ENCODE measurements around the gene TEX52.
A peak's percentile ranks its signal among the peaks of the same experiment; 100 is the strongest.

Gene TEX52

GRCh38 chr12:2860170-2860569 lies 3.3 kb upstream of the TEX52 start:
- in situ Hi-C loops (cut with HindIII; ENCODE audit: low pct_ligation_motif_present, low sequenced_read_pairs), result no loop called here
- no peak for DNase-seq
- TF ChIP-seq, protein P1, sequence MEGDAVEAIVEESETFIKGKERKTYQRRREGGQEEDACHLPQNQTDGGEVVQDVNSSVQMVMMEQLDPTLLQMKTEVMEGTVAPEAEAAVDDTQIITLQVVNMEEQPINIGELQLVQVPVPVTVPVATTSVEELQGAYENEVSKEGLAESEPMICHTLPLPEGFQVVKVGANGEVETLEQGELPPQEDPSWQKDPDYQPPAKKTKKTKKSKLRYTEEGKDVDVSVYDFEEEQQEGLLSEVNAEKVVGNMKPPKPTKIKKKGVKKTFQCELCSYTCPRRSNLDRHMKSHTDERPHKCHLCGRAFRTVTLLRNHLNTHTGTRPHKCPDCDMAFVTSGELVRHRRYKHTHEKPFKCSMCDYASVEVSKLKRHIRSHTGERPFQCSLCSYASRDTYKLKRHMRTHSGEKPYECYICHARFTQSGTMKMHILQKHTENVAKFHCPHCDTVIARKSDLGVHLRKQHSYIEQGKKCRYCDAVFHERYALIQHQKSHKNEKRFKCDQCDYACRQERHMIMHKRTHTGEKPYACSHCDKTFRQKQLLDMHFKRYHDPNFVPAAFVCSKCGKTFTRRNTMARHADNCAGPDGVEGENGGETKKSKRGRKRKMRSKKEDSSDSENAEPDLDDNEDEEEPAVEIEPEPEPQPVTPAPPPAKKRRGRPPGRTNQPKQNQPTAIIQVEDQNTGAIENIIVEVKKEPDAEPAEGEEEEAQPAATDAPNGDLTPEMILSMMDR (IDR thresholded peaks at IDR 0.05; ENCODE audit: low read depth, low read length, missing control alignments), result no peak
- Histone ChIP-seq H3K27ac (no peak overlapping the region), H3K36me3 (replicated peaks) (no peaks in the 10 kb centered on the region), H3K4me3 (ENCODE audit: low read depth, low read length) (no peak overlapping the region), H3K27me3 (replicated peaks) (no peaks in the 10 kb centered on the region)

DNA sequence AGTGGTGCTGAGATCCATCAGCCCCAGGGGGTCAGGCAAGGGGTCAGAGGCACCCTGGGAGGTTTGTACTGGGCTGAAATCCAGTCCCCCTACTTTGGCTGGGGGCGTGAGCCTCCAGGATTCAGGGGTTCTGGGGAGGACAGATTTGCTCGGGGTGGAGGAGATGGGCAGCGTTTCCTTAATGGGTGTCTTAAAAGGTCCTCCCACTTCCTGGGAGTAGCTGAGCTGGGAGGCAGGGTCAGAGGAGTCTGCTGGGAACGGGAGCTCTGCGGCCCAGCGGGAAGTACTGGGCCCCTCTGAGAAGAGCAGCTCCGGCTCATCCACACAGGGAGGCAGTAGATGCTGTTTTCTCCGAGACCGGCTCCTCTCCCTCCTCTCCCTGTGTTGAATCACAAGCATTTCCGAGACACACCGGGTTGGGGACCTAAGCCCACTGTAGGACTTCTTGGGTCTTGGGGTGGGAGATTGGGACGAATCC lies 2.1 kb upstream of the TEX52 start:
- peak; percentile 14 for DNase-seq
- in situ Hi-C loops (cut with HindIII; ENCODE audit: low pct_ligation_motif_present, low sequenced_read_pairs), result no loop called here
- Histone ChIP-seq H3K27ac (no peak overlapping the region), H3K4me3 (ENCODE audit: low read depth, low read length) (no peak overlapping the region), H3K36me3 (replicated peaks) (no peaks in the 10 kb centered on the region), H3K27me3 (replicated peaks) (no peaks in the 10 kb centered on the region)
- TF ChIP-seq, protein P1 (IDR thresholded peaks at IDR 0.05; ENCODE audit: low read depth, low read length, missing control alignments), result peak; percentile 5

- Histone ChIP-seq H3K27me3 (replicated peaks) (no peaks in the 10 kb centered on the region), H3K36me3 (replicated peaks) (no peaks in the 10 kb centered on the region), H3K27ac (no peak overlapping the region), H3K4me3 (ENCODE audit: low read depth, low read length) (no peak overlapping the region)
- no peak for DNase-seq
- in situ Hi-C loops (cut with HindIII; ENCODE audit: low pct_ligation_motif_present, low sequenced_read_pairs), result no loop called here
- TF ChIP-seq, protein P1 (IDR thresholded peaks at IDR 0.05; ENCODE audit: low read depth, low read length, missing control alignments), result no peak
Measured at GRCh38 chr12:2858334-2858733, 1.5 kb upstream of the TEX52 start.

DNA sequence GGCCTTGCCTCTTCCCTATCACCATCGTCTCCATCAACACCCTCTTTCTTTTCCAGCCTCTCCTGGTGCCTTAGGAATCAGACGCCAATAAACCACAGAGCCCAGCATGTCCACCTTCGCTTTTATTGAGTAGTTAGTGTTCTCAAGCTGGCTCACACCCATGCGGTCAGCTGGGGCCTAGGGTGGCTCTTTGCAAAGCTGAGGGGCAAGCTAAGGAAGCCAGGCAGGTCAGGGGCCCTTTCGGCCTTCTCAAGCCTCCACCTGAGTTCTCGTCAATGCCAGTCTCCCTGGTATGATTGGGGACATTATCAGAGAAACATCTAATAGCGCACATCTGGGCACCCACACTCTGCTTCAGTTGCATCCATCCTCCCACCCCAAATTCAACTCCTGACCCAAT lies 737 bp upstream of the TEX52 start:
- no peak for DNase-seq
- H3K27ac ChIP-seq, result no peak overlapping the region
- in situ Hi-C loops (cut with HindIII; ENCODE audit: low pct_ligation_motif_present, low sequenced_read_pairs), result no loop called here
- no peaks in the 10 kb centered on the region for H3K36me3 ChIP-seq (replicated peaks)
- H3K4me3 ChIP-seq (ENCODE audit: low read depth, low read length), result no peak overlapping the region
- no peaks in the 10 kb centered on the region for H3K27me3 ChIP-seq (replicated peaks)
- TF ChIP-seq, protein P1 (IDR thresholded peaks at IDR 0.05; ENCODE audit: low read depth, low read length, missing control alignments), result no peak

DNA sequence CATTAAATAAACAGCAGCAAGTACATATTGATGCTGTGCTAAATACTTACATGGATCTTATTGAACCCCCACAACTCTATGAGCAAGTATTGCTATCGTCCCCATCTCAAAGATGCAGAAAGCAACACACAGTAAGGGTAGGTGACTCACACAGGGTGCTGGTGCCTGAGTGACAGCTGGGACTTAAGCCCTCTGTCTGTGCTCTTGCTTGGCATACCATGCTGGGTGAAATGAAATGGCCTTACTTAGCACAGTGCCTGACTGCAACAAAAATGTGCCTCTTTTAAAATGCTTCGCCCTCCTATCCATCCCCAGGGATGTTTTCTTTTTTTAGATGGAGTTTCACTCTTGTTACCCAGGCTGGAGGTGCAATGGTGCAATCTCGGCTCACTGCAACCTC lies 788 bp downstream of the TEX52 start:
- TF ChIP-seq, protein P1 (IDR thresholded peaks at IDR 0.05; ENCODE audit: low read depth, low read length, missing control alignments), result no peak
- Histone ChIP-seq H3K27ac (no peak overlapping the region), H3K36me3 (replicated peaks) (no peaks in the 10 kb centered on the region), H3K4me3 (ENCODE audit: low read depth, low read length) (no peak overlapping the region), H3K27me3 (replicated peaks) (no peaks in the 10 kb centered on the region)
- in situ Hi-C loops (cut with HindIII; ENCODE audit: low pct_ligation_motif_present, low sequenced_read_pairs), result no loop called here
- DNase-seq, result no peak

- Histone ChIP-seq H3K27me3 (replicated peaks) (no peaks in the 10 kb centered on the region), H3K4me3 (ENCODE audit: low read depth, low read length) (no peak overlapping the region), H3K36me3 (replicated peaks) (no peaks in the 10 kb centered on the region), H3K27ac (no peak overlapping the region)
- no peak for DNase-seq
- in situ Hi-C loops (cut with HindIII; ENCODE audit: low pct_ligation_motif_present, low sequenced_read_pairs), result no loop called here
- TF ChIP-seq, protein P1 (IDR thresholded peaks at IDR 0.05; ENCODE audit: low read depth, low read length, missing control alignments), result no peak
Measured at GRCh38 chr12:2855546-2855945, 1.3 kb downstream of the TEX52 start.
